HG03571 (cell line): ENCODE data around the gene ANAPC4.

Experiments used
- ATAC-seq: cut with Tn5 transposase; IDR thresholded peaks from one replicate; pipeline ENCODE4 v1.9.1; 2021; ENCODE audit not compliant: unreplicated experiment

ANAPC4 gene

GRCh38 chr4:25430630-25431029 lies 53.6 kb downstream of the ANAPC4 start:
- no peak for ATAC-seq

GRCh38 chr4:25433966-25434827 lies 57.1 kb downstream of the ANAPC4 start:
- no peak for ATAC-seq

- no peak for ATAC-seq
Measured at GRCh38 chr4:25437926-25438325, 60.9 kb downstream of the ANAPC4 start.

- ATAC-seq: peak; percentile 80
Measured at GRCh38 chr4:25439918-25440477, 62.9 kb downstream of the ANAPC4 start.

- no peak for ATAC-seq
Measured at GRCh38 chr4:25440478-25441030, 63.5 kb downstream of the ANAPC4 start.

- ATAC-seq: no peak
Measured at GRCh38 chr4:25441519-25442117, 64.6 kb downstream of the ANAPC4 start.

GRCh38 chr4:25442863-25443307 lies 65.8 kb downstream of the ANAPC4 start:
- ATAC-seq: no peak

- ATAC-seq: no peak
Measured at GRCh38 chr4:25443851-25444250, 66.8 kb downstream of the ANAPC4 start.

- no peak for ATAC-seq
Measured at GRCh38 chr4:25446611-25447010, 69.5 kb downstream of the ANAPC4 start.

GRCh38 chr4:25448379-25449109 lies 71.5 kb downstream of the ANAPC4 start:
- no peak for ATAC-seq

- no peak for ATAC-seq
Measured at GRCh38 chr4:25449270-25449669, 72.2 kb downstream of the ANAPC4 start.

GRCh38 chr4:25449688-25450087 lies 72.6 kb downstream of the ANAPC4 start:
- no peak for ATAC-seq

GRCh38 chr4:25450491-25450901 lies 73.4 kb downstream of the ANAPC4 start:
- ATAC-seq: no peak

- ATAC-seq: no peak
Measured at GRCh38 chr4:25451676-25452075, 74.6 kb downstream of the ANAPC4 start.

GRCh38 chr4:25452081-25452480 lies 75.0 kb downstream of the ANAPC4 start:
- no peak for ATAC-seq

- ATAC-seq: no peak
Measured at GRCh38 chr4:25454476-25454875, 77.4 kb downstream of the ANAPC4 start.

GRCh38 chr4:25457053-25457715 lies 80.1 kb downstream of the ANAPC4 start:
- no peak for ATAC-seq

- no peak for ATAC-seq
Measured at GRCh38 chr4:25466966-25467697, 90.1 kb downstream of the ANAPC4 start.

GRCh38 chr4:25467843-25468242 lies 90.8 kb downstream of the ANAPC4 start:
- ATAC-seq: no peak
